Tibial artery (tissue), 4 donors: Measurements from ENCODE around the gene KCTD12.

ENCODE experiments used
- DNase-seq, 2 donors: peaks; one replicate each; pipeline ENCODE4 v3.0.0-alpha.2; 2019
- H3K27ac ChIP-seq, 2 donors: fragments of 200-600 bp; sonication (generic) in 1 of 2; 1 replicate in 1 of 2; 2 replicates in 1 of 2; pipeline ENCODE4 v1.5.1; 2018 to 2019; ENCODE audit warnings: mild to moderate bottlenecking in 1 of 2
- H3K27me3 ChIP-seq, 2 donors: fragments of 200-600 bp; sonication (generic) in 1 of 2; one replicate each; pipeline versions ENCODE4 v1.5.1 to v1.6.0; 2016 to 2019
- H3K36me3 ChIP-seq, 3 donors: fragments of 200-600 bp; sonication (generic) in 2 of 3; one replicate each; pipeline ENCODE4 v1.5.1; 2016 to 2019; ENCODE audit warnings: mild to moderate bottlenecking in 2 of 3
- H3K4me1 ChIP-seq, 4 donors: fragments of 200-600 bp; sonication (generic) in 2 of 4; 1 replicate in 3 of 4; 2 replicates in 1 of 4; pipeline ENCODE4 v1.5.1; 2016 to 2019
- H3K4me3 ChIP-seq, 2 donors: fragments of 200-600 bp; sonication (generic) in 1 of 2; 1 replicate in 1 of 2; 2 replicates in 1 of 2; pipeline ENCODE4 v1.5.1; 2018 to 2019; ENCODE audit warnings: mild to moderate bottlenecking in 2 of 2
- H3K9me3 ChIP-seq, 3 donors: fragments of 200-600 bp; sonication (generic) in 1 of 3; one replicate each; pipeline ENCODE4 v1.5.1; 2016 to 2019
- CTCF ChIP-seq, 2 experiments: fragments of 200-600 bp in 1 of 2; fragments of 450-650 bp in 1 of 2; IDR thresholded peaks; one replicate each; pipeline ENCODE4 v1.5.1; 2017 to 2019; ENCODE audit warnings: antibody characterized with exemption in 2 of 2, mild to moderate bottlenecking in 1 of 2, moderate library complexity in 1 of 2
- intact Hi-C: fragments of 100-400 bp; cut with DNase I; formaldehyde crosslinking; loops from one replicate; pipeline ENCODE4 v1.15.0; 2023; ENCODE audit warnings: low total_unique reads

The KCTD12 gene

GRCh38 chr13:76894401-76895110, 8.4 kb upstream of the KCTD12 start:
- Histone ChIP-seq H3K27me3 (no peaks in the 10 kb centered on the region), H3K4me1 (no peaks in the 10 kb centered on the region), H3K9me3 (peaks cover 0 to 9% (median 0%) of the 10 kb centered on the region in 3 donors), H3K36me3 (no peaks in the 10 kb centered on the region), H3K27ac (no peak overlapping the region), H3K4me3 (no peak overlapping the region)
- TF ChIP-seq CTCF (IDR thresholded peaks at IDR 0.05), result no peak
- DNase-seq, result no peak
- intact Hi-C loops, result no loop called here

GRCh38 chr13:76892488-76892887, 6.3 kb upstream of the KCTD12 start:
- H3K27me3 ChIP-seq, result no peaks in the 10 kb centered on the region
- DNase-seq, result no peak
- H3K4me1 ChIP-seq, result peaks cover 0 to 2% (median under 1%) of the 10 kb centered on the region in 4 donors
- no peak overlapping the region for H3K4me3 ChIP-seq
- no peaks in the 10 kb centered on the region for H3K36me3 ChIP-seq
- H3K27ac ChIP-seq, result no peak overlapping the region
- no peaks in the 10 kb centered on the region for H3K9me3 ChIP-seq
- no peak for TF ChIP-seq CTCF (IDR thresholded peaks at IDR 0.05)
- intact Hi-C loops, result no loop called here

GRCh38 chr13:76890021-76890420, 3.8 kb upstream of the KCTD12 start:
- no peak for DNase-seq
- no peaks in the 10 kb centered on the region for H3K27me3 ChIP-seq
- H3K36me3 ChIP-seq, result no peaks in the 10 kb centered on the region
- no peak for TF ChIP-seq CTCF (IDR thresholded peaks at IDR 0.05)
- intact Hi-C loops, result no loop called here
- H3K4me1 ChIP-seq, result peaks cover 0 to 15% (median 4%) of the 10 kb centered on the region in 4 donors
- no peak overlapping the region for H3K4me3 ChIP-seq
- H3K9me3 ChIP-seq, result no peaks in the 10 kb centered on the region
- no peak overlapping the region for H3K27ac ChIP-seq

- Histone ChIP-seq H3K36me3 (no peaks in the 10 kb centered on the region), H3K4me1 (peaks cover 0 to 22% (median 8%) of the 10 kb centered on the region in 4 donors), H3K27ac (no peak overlapping the region), H3K4me3 (no peak overlapping the region), H3K27me3 (no peaks in the 10 kb centered on the region), H3K9me3 (no peaks in the 10 kb centered on the region)
- no peak for DNase-seq
- intact Hi-C loops, result loop anchor here (10.0 kb wide), 3 partner anchors 96 to 1194 kb away; no protein-coding TSS in a partner anchor
- no peak for TF ChIP-seq CTCF (IDR thresholded peaks at IDR 0.05)
Observed at GRCh38 chr13:76889254-76889653, 3.0 kb upstream of the KCTD12 start.

GRCh38 chr13:76888421-76888820, 2.2 kb upstream of the KCTD12 start:
- H3K27ac ChIP-seq, result no peak overlapping the region
- no peak for DNase-seq
- H3K36me3 ChIP-seq, result no peaks in the 10 kb centered on the region
- no peaks in the 10 kb centered on the region for H3K27me3 ChIP-seq
- H3K4me3 ChIP-seq, result no peak overlapping the region
- peaks cover 0 to 25% (median 9%) of the 10 kb centered on the region in 4 donors for H3K4me1 ChIP-seq
- TF ChIP-seq CTCF (IDR thresholded peaks at IDR 0.05), result no peak
- no peaks in the 10 kb centered on the region for H3K9me3 ChIP-seq
- intact Hi-C loops, result loop anchor here (10.0 kb wide), 3 partner anchors 96 to 1194 kb away; no protein-coding TSS in a partner anchor
